ENCODE results near the gene BEND3.

- TF ChIP-seq USF1 (CRISPR knock-in tag; IDR thresholded peaks at IDR 0.05) (no peak), NFIC (IDR thresholded peaks at IDR 0.05) (no peak), POLR2H (tag; IDR thresholded peaks at IDR 0.05; ENCODE audit: low read depth) (no peak), FOSL1 (tag; conservative IDR thresholded peaks at IDR 0.05) (no peak), ZNF274 (IDR thresholded peaks at IDR 0.05; ENCODE audit: borderline replicate concordance, low read depth, low read length) (no peak), RAD21 (CRISPR knock-in tag; conservative IDR thresholded peaks at IDR 0.05 in 1 of 2, IDR thresholded peaks at IDR 0.05 in 1 of 2) (no peak), MXI1 (IDR thresholded peaks at IDR 0.05; ENCODE audit: low read depth, low read length) (0 out of 2 replicates have a peak, but pooled peaks have one; percentile 54), GTF2F1 (IDR thresholded peaks at IDR 0.05; ENCODE audit: low read depth, low read length) (no peak), ZNF324 (CRISPR knock-in tag; IDR thresholded peaks at IDR 0.05) (no peak)
These were observed 69.3 kb downstream of the BEND3 start for GRCh38 chr6:107045826-107046675.
